RCC 7860 (cell line): ENCODE measurements around the gene BPIFB6.

Source experiments
- DNase-seq: peaks from one replicate; pipeline ENCODE4 v3.0.0-alpha.2; 2015; ENCODE audit warnings: low spot score
- FAIRE-seq: peaks from 2 replicates; lab custom pipeline; 2012; peaks lifted over from hg19 to GRCh38; lab: Jason Lieb, UNC

Gene BPIFB6, protein sequence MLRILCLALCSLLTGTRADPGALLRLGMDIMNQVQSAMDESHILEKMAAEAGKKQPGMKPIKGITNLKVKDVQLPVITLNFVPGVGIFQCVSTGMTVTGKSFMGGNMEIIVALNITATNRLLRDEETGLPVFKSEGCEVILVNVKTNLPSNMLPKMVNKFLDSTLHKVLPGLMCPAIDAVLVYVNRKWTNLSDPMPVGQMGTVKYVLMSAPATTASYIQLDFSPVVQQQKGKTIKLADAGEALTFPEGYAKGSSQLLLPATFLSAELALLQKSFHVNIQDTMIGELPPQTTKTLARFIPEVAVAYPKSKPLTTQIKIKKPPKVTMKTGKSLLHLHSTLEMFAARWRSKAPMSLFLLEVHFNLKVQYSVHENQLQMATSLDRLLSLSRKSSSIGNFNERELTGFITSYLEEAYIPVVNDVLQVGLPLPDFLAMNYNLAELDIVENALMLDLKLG

DNA sequence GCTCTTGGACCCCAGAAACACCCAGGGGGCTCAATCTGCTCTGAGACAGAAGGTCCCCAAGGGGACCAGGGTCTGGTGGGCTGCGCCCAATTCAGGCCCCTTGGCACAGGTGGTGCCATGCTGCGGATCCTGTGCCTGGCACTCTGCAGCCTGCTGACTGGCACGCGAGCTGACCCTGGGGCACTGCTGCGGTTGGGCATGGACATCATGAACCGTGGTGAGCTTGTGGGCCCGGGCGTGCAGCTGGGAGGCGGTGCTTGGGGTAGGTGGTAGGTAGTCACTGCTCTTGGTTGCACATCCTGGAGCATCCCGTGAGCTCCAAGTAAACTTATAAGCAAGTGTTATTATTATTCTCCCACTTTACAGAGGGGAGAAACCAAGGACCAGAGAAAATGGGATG is at the start of gene BPIFB6:
Gene BPIFB6, plus strand, starts transcription at position 118 of the 400 bp plus-strand sequence. Its CDS starts 0 bp downstream, at position 118.
- DNase-seq: no peak

DNA sequence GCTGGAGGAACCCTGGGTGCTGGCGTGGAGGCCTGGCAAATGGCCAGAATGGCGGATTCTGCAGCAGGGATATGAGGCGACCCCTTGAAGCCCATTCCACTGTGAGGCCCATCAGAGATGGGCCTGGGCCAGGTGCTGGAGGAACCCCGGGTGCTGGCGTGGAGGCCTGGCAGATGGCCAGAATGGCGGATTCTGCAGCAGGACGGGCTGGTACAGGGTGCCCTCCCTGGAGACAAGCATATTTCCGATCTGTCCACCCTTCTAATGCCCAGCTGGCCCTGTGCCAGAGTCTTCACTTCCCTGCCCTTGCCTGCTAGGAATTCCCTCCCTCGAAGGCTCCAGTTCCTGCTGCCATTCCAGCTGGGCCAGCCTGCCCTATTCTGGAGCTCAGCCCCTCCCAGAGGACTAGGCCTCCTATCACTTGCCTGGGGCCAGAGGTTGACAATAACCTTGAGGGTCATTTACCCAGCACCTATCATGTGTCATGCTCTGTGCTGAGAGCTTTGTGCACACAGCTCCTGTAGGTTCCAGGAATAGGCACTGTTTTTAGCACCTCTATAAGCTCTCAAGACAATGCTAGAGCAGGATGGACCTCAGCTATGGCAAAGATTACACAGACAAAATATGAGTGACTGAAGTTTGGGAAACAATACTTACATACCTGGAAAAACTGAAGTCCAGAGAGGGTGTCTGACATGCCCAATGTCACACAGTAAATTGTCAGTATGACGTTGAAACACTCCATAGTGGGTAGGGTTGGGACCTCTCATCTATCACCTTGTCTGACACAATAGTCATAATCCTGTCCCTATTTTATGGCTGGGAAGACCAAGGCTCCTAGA is 48.6 kb upstream of the BPIFB6 start:
- FAIRE-seq: no peak
- no peak for DNase-seq

More for the DNA sequence above, at the start of gene BPIFB6:
- no peak for FAIRE-seq

DNA sequence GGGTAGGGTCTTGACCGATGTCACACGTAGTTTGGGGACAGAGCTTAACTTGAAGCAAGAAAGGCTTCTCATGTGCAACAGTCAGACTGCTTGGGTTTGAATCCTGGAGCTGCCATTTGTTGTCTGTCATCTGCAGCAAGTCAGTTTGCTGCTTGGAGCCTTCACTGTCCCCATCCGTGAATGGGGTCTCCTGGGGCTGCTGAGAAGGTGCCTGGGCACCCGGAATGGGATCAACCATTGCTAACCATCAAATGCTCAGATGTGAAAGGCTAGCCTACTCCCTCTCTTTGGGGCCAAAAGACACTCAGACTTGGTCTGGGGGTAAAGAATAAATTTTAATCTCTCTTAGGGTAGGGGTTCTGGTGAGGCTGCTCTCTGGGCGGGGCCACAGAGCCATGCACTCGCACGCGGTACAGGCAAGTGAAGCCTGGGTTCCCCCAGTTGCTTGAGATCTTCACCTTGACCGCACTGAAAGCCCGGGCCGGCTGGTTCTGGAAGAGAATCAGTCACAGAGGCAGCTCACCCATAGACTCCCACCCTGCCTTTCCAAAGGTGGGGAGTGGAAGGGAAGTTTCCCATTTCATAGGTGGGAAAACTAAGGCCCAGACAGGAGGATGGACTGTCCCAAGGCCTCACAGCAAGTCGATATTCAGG is 47.9 kb upstream of the BPIFB6 start:
- FAIRE-seq (no peak), DNase-seq (no peak)

DNA sequence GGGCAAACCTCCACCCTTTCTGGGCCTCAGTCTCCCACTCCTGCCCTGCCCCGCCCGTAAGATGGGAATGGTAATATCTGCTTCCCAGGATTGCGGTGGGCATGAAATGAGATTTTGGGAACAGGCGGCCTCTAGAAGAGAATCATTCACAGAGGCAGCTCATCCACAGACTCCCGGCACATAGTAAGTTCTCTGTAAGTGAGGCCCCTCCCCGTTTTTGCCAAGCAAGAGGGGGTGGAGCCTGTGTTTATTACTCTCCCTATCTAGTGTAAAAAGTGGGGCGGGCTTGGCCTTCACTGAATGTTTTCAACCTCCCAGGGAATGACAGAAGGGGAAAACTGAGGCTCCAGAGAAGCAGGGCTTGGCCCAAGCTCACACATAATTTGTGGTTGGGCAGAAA is 47.3 kb upstream of the BPIFB6 start:
- FAIRE-seq: no peak
- no peak for DNase-seq

DNA sequence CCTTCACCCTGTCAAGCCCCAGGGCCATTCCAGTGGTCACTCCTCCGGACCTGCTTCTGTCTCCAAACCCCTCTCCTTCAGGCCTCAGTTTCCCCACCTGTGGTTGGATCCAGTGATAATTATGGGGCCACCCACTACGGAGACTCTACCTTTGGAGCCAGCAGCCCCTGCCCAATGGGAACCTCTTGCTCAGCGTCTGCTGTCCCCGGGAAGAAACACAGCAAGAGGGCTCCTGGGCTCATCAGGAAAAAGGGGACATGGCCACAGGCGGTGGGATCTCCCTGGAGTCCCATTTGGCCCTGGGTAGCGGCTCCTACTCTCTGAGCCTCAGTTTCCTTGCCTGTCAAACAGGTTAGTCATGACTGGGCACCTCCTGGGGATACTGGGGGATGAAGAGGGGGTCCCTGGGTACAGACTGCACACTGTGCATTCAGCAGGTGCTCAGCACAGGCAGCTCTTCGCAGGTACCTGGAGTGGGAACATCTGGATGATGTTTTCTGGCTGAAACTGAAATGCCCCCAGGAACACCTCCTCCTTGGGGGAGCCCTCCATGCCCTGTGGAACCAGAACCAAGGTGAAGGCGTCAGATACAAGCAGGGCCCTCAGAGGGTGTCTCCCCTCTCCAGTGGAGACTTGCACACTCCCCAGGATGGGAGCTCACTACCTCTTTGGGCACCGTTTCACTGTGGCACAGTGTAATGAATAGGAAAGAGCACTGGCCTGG is 46.7 kb upstream of the BPIFB6 start:
- DNase-seq (no peak), FAIRE-seq (no peak)

DNA sequence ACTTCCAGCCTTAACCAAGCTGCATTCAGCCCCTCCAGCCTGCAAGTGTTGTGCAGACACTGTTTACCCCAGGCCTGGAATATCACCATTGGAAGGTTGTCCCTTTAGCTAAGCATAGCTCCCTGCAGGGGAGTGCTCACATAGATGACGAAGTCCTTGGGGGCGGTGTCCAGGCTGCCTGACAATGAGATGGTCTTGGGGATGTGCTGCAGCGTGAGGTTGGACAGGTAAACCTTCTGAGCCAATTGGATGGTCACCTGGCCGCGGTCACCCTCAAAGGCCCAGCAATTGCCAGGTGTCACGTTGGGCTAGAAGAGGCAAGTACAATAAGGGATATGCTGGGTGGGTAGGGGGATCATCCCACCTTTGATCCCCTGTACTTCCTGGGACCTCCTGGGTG is 45.9 kb upstream of the BPIFB6 start:
- DNase-seq (no peak), FAIRE-seq (no peak)

DNA sequence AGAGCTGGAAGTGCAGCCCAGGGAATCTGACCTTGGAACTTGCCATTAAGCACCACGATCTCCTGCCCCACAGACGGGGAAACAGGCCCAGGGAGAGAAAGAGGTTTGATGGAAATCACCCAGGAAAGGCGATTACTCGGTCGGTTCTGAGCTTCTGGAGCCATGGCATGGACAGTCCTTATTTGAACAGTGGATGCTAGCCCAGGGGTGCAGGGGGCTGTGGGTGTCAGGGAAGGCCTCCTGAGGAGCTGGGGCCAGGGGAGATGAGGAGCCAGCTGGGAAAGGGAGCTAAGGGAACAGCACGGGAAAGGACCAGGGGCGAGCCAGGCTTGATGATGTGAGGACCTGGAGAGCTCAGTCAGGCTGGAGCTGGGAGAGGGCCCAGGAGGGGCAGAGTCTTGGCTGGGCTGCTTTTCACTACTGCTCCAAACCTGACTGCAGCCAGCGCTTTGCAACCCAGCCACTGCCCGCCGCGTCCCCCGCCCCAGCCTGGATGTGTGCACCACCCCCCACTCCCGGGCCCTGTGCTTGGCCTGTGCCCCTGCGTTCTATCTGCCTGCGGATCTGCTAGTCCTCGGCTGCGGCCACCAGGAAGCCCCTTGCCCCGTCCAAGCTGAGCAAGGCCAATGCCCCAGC is 45.0 kb upstream of the BPIFB6 start:
- no peak for FAIRE-seq
- DNase-seq: no peak

DNA sequence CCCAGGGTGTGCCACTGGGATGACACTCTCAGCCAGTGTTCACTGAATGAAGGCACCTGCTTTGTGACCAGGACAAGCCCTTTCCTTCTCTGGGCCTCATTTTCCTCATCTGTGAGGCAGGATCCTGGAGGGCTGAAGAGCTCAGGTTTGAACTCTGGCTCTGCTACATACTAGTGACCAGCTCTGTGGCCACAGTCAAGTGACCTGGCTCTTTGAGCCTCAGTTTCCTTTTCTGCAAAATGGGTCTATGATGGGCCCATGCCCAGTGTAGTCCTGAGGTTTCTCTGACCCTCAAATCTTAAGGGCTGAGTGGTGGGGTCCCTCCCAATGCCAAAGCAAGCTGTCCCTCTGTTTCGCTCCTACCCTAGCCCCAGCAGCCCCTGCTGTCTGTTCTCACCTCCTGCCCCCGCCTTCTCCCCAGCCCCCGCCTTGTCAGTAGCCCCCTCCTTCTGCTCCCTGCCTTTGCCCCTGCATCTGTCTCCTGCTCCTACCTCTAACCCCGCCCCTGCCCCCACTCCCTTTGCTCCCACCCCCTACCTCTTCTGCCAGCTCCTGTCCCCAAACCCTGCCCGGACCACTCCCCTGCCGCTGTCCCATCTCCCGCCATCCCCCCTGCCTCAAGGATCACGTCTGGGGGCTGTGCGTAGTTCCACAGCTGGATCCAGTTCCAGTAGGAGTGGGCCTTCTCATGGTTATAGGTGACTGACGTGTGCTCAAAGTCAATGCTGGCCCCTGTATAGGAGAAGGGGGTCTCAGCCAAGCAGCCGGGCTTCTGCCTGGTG is 44.2 kb upstream of the BPIFB6 start:
- FAIRE-seq (no peak), DNase-seq (no peak)

DNA sequence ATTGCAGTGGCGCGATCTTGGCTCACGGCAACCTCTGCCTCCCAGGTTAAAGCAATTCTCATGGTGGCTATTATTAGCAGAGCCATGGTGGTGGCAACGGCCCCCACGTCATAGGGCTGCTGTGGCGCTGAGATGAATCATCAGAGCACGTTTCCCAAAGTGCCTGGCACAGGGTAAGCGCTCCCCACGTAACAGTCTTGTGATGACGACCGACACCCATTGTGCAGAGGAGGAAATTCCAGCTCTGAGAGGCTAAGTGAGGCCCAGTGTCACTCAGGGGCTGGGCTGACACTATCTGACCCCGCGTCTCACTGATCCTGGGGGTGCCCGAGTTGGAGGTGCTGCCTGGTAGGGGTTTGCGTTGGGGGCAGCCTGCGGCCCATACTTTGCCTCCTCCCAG is 43.4 kb upstream of the BPIFB6 start:
- FAIRE-seq: no peak

DNA sequence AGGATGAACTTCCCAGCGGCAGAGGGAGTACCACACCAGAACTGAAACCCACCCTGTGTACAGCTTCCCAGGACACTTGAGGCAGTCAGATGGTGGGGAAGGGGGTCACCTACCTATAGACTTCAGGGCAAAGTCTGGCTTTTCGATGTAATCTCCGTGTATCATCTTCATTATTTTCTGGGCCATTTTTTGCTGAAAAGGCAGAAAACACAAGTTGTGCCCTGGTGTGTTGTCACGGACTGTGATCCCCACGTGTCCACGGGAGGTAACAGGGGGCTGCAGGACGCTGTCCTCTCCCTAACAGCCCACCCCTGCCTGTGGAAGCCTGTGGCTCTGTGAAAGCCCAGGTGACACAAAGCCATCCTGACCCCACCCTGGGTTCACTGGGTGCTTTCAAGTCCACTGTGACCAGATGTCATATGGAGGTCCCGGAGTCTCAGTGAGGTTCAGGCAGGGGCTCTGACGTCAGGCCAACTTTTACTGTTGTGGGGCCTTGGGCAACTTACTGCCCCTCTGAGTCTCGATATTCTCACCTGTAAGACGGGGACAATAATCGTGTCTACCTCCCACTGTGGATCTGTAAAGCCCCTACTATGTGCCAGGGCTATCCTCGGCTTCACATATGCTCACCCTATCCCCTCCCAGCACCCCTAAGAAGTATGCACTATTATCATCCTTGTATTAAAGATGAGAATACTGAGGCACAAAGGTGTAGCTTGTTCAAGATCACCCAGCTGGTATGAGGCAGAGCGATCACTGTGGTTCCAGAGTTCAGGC is 41.8 kb upstream of the BPIFB6 start:
- FAIRE-seq (no peak), DNase-seq (no peak)

More for the DNA sequence above, 43.4 kb upstream of the BPIFB6 start:
- DNase-seq: no peak

DNA sequence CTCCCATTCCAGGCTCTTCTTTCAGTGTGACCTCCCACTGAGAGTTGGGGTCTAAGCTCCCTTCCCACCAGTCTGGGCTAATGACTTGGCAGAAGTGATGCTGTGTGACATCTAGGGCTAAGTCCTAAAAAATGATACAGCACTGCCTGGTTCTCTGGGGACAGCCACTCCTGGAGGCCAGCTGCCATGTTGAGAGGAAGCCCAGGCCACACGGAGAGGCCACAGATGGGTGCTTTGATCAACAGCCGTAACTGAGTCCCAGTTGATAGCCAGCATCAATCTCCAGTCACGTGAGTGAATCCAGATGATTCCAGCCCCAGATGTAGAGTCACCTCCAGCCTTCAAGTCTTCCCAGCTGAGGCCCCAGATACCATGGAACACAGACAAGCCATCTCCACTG is 41.0 kb upstream of the BPIFB6 start:
- FAIRE-seq (no peak), DNase-seq (no peak)

DNA sequence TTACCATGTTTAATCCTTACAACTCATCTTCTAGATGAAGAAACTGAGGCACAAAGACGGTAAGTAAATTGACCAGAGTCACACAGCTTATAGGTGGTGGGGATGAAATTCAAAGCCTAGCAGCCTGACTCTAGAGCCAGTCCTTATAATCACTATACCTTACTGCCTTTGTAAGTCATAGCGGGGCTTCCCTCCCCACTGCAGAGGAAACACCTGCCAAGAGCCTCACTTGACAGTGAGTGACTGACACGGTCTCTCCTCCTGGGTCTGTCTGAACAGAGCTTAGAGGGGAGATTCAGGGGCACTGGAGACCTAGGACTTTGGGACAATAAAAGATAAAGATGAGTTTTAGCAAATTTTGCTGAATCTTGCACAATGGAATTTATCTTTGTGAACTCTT is 40.1 kb upstream of the BPIFB6 start:
- DNase-seq (no peak), FAIRE-seq (no peak)

DNA sequence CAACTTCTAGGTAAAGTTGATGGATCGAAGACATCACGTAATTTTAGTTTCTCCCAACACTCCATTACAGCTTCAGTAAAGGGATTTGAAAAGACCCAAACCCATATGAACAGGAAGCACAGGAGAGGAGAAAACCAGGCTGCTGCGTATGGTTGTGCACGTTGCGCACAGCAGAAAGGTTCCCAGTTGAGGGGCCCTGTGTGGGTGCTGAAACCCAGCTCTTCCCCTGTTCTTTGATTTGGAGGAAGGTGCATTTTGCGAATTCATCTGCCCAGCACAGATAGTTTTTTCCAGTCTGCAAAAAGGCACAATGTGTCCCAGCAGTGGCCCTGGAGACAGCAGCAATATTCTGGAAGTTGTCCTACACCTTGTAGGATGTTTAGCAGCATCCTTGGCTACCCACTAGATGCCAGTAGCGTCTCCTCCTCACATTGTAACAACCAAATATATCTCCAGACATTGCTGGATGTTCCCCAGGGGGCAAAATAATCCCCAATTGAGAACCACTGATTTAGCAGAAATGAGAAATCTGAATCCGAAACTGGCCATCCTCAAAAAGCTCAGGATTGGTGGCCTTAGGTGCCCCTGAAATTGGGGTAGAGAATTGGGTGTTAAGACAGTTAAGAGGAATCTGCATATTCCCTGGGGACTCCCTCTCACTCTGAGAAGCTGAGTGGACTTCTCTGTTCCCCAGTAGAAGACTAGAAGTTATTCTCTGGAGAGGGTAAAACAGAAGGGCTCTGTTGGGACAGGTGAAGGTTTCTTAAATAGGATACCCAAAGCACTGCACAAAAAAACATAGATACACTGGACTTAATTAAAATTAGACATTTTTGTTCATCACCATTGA is 39.4 kb upstream of the BPIFB6 start:
- DNase-seq (no peak), FAIRE-seq (no peak)

DNA sequence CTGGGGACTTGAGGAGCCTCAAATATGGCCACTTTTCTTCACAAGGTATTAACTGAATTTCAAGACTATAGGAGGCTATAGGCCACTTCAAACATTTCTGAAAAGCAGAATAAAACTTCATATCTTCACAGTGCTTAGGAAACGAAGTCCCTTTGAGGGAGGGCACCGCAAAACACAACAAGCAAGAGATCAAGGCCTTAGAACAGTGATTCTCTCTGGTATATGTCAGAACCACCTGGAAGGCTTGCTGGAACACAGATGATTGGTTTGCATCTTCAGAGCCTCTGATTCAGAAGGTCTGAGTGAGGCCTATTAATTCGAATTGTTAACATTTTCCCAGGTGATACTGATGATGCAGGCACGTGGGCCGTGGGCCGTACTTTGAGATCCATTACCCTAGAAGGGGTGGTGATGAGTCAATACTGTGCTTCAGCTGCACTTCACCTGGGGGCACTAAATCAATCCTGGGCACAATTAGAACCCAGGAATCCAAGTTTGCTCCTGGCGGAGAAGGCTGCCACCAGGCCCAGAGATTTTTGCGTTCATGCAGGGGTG is 37.9 kb upstream of the BPIFB6 start:
- FAIRE-seq (no peak), DNase-seq (no peak)

DNA sequence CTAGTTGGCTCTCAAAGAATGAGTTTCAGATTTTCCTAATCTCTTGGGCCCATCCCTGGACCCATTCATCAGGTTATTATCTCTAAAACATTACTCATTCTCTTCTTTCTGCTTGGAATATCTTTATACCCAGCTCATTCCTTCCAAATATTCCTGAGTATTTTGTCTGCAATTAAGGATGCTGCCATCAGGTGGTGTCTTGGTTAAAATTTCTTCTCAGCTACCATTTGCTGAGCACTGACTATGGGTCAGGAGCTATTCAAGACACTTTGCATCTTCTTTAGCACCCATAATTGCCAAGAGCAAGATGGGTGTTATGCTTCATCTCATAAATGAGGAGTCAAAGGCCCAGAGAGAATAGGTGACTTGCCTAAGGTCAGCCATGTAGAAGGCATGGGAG is 35.6 kb upstream of the BPIFB6 start:
- FAIRE-seq: no peak
- no peak for DNase-seq

DNA sequence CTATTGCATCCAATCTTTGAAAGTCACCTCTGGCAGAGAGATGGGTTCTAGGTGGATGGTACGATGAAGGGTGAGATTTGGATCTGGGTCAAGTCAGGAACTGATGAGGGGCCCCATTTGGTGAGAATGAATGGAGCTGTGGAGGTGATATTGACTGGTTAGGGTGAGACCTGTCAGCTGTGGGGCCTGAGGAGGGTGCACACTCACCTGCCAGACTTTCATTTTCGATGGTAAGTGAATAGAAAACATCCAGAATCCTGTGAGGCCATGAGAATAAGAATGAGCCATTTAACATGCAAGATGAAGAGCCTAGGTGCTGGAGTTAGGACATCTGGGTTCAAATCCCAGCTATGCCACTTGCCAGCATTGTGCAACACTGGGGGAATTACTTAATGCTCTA is 34.0 kb upstream of the BPIFB6 start:
- DNase-seq: no peak
- FAIRE-seq: no peak

DNA sequence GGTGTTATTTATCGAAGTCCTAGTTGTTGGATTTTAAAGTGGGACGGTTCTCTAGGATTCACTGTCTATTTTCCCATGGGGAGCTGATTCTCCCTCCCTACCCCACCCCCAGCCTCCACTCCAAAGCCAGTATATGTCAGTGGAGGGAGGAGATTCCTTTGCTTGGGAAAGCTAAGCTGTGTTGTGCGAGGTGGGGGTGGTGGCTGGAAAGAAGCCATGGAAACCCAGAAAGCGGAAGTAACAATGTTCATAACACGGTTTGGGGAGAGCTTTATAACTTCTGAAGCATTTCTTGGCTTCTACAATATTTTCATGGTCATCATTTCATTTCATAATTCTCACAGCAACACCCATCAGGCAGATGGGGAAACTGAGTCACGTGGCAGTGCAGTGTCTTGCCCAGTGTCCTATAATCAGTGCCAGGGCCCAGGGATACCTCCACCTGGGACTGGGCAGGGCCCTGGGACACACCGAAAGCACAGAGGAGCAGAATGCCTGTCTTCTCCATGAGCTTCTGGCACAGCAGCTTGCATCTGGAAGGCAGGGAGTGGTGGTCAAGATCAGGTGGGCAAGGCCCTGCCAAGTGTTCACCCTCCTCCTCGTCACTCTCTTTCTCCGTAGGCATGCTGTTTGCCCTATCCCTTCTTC is 31.7 kb upstream of the BPIFB6 start:
- FAIRE-seq: no peak
- DNase-seq: no peak
